ENCODE measurements around the gene MSI2.

MSI2 gene

GRCh38 chr17:57544834-57545463 is 288.6 kb downstream of the MSI2 start:
- peak overlapping the region; percentile 54 for H3K4me2 ChIP-seq (ENCODE audit: low read length)
- peak overlapping the region; percentile 51; the same call in 1 of the 2 replicates for H3K9ac ChIP-seq (ENCODE audit: low read length)
- H3K36me3 ChIP-seq (ENCODE audit: insufficient read depth, low read length): peaks cover 17% of the 10 kb centered on the region; the same call in 1 of the 2 replicates
- no peak overlapping the region for H2AFZ ChIP-seq (ENCODE audit: low read length)
- H3K27me3 ChIP-seq (ENCODE audit: insufficient read depth, low read length): no peaks in the 10 kb centered on the region
- H3K9me3 ChIP-seq (ENCODE audit: low read length): no peaks in the 10 kb centered on the region
- H3K4me1 ChIP-seq (ENCODE audit: insufficient read depth, low read length, severe bottlenecking): peaks cover 100% of the 10 kb centered on the region
- H3K9me2 ChIP-seq (ENCODE audit: low read depth, low read length): no peaks in the 10 kb centered on the region
- no peaks in the 10 kb centered on the region for H3F3A ChIP-seq (ENCODE audit: insufficient read depth, low read length)
- H3K4me3 ChIP-seq (ENCODE audit: low read depth, low read length, poor library complexity, severe bottlenecking): no peak overlapping the region
- no peaks in the 10 kb centered on the region for H3K79me2 ChIP-seq (ENCODE audit: insufficient read depth, low read length)
- no peaks in the 10 kb centered on the region for H4K20me1 ChIP-seq (ENCODE audit: insufficient read depth, low read length)
- H3K27ac ChIP-seq (ENCODE audit: low read depth, low read length, poor library complexity, severe bottlenecking): peak overlapping the region; percentile 99
- TF ChIP-seq CTCF (IDR thresholded peaks at IDR 0.05; ENCODE audit: low read length) (no peak), EZH2 (IDR thresholded peaks at IDR 0.05; ENCODE audit: borderline replicate concordance, low read length) (no peak)

GRCh38 chr17:57545731-57546342 is 289.5 kb downstream of the MSI2 start:
- Histone ChIP-seq H3K4me3 (ENCODE audit: low read depth, low read length, poor library complexity, severe bottlenecking) (no peak overlapping the region), H3K79me2 (ENCODE audit: insufficient read depth, low read length) (peaks cover 7% of the 10 kb centered on the region), H3K4me2 (ENCODE audit: low read length) (peak overlapping the region; percentile 54; the same call in 1 of the 2 replicates), H3K9ac (ENCODE audit: low read length) (no peak overlapping the region), H3K27ac (ENCODE audit: low read depth, low read length, poor library complexity, severe bottlenecking) (peak overlapping the region; percentile 99), H3K36me3 (ENCODE audit: insufficient read depth, low read length) (peaks cover 26% of the 10 kb centered on the region; the same call in 1 of the 2 replicates), H3K27me3 (ENCODE audit: insufficient read depth, low read length) (no peaks in the 10 kb centered on the region), H3K9me2 (ENCODE audit: low read depth, low read length) (no peaks in the 10 kb centered on the region), H4K20me1 (ENCODE audit: insufficient read depth, low read length) (no peaks in the 10 kb centered on the region), H2AFZ (ENCODE audit: low read length) (no peak overlapping the region), H3F3A (ENCODE audit: insufficient read depth, low read length) (no peaks in the 10 kb centered on the region), H3K4me1 (ENCODE audit: insufficient read depth, low read length, severe bottlenecking) (peaks cover 100% of the 10 kb centered on the region), H3K9me3 (ENCODE audit: low read length) (no peaks in the 10 kb centered on the region)
- no peak for TF ChIP-seq CTCF (IDR thresholded peaks at IDR 0.05; ENCODE audit: low read length)
- no peak for TF ChIP-seq EZH2 (IDR thresholded peaks at IDR 0.05; ENCODE audit: borderline replicate concordance, low read length)

GRCh38 chr17:57548421-57549410 is 292.4 kb downstream of the MSI2 start:
- Histone ChIP-seq H2AFZ (ENCODE audit: low read length) (no peak overlapping the region), H3K4me3 (ENCODE audit: low read depth, low read length, poor library complexity, severe bottlenecking) (peak overlapping the region; percentile 85), H3K36me3 (ENCODE audit: insufficient read depth, low read length) (peaks cover 25% of the 10 kb centered on the region; the same call in 1 of the 2 replicates), H3K27ac (ENCODE audit: low read depth, low read length, poor library complexity, severe bottlenecking) (peak overlapping the region; percentile 99), H3K4me1 (ENCODE audit: insufficient read depth, low read length, severe bottlenecking) (peaks cover 97% of the 10 kb centered on the region), H3F3A (ENCODE audit: insufficient read depth, low read length) (no peaks in the 10 kb centered on the region), H3K79me2 (ENCODE audit: insufficient read depth, low read length) (peaks cover 10% of the 10 kb centered on the region), H3K27me3 (ENCODE audit: insufficient read depth, low read length) (no peaks in the 10 kb centered on the region), H3K9me3 (ENCODE audit: low read length) (no peaks in the 10 kb centered on the region), H3K9me2 (ENCODE audit: low read depth, low read length) (no peaks in the 10 kb centered on the region), H4K20me1 (ENCODE audit: insufficient read depth, low read length) (no peaks in the 10 kb centered on the region), H3K4me2 (ENCODE audit: low read length) (peak overlapping the region; percentile 96), H3K9ac (ENCODE audit: low read length) (peak overlapping the region; percentile 99)
- TF ChIP-seq CTCF (IDR thresholded peaks at IDR 0.05; ENCODE audit: low read length): no peak
- TF ChIP-seq EZH2 (IDR thresholded peaks at IDR 0.05; ENCODE audit: borderline replicate concordance, low read length): no peak
